ENCODE results near the gene PPP1R17. TPM values are rescaled to one million over a fixed set of nuclear protein-coding genes. Genes with fewer than 3 reads are reported as not detected.

The PPP1R17 gene
- total and polyA plus RNA-seq, 4 experiments from 2014 or later = not detected

DNA sequence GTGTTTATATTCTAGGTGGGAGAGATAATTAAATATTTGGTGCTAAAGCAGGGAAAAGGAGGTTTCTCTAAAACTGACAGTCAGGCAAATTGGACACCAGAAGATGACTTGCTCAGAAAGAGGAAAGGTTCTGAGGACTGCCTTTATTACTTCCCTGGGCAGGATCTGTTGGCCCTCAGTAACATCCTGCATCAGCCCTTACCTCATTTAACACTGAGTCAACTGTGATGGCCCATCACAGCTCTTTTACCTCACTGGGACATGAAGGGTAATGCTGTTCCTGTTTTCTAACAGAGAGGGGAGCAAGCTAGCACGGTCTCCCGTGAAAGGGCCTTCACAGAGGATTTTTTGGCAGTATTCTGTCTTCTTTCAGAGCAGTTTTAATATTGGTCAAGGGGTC, 12.0 kb downstream of the PPP1R17 start:
- Histone ChIP-seq H3K27ac (ENCODE audit: low read depth, low read length) (no peak overlapping the region), H3K27me3 (ENCODE audit: insufficient read depth, low read length) (no peaks in the 10 kb centered on the region), H3K36me3 (ENCODE audit: insufficient read depth, low read length) (no peaks in the 10 kb centered on the region), H3K4me1 (ENCODE audit: insufficient read depth, low read length) (no peaks in the 10 kb centered on the region), H3K9me3 (ENCODE audit: control insufficient read depth in 1 of 2, low read length in 2 of 2) (no peaks in the 10 kb centered on the region), H3K4me3 (ENCODE audit: low read length in 2 of 2) (no peak overlapping the region)
- Mint-ChIP-seq H3K27me3 (no peaks in the 10 kb centered on the region), H3K4me3 (no peak overlapping the region), H3K27ac (no peak overlapping the region), H3K36me3 (no peaks in the 10 kb centered on the region), H3K4me1 (no peaks in the 10 kb centered on the region), H3K9me3 (peaks cover 0 to 9% (median 2%) of the 10 kb centered on the region in 8 donors)
- DNase-seq = no peak
- ChIA-PET POLR2A (ENCODE audit: partially characterized antibody) (no interaction called here), CTCF (ENCODE audit: partially characterized antibody) (no interaction called here)
- intact Hi-C loops (cut with micrococcal nuclease) = no loop called here

DNA sequence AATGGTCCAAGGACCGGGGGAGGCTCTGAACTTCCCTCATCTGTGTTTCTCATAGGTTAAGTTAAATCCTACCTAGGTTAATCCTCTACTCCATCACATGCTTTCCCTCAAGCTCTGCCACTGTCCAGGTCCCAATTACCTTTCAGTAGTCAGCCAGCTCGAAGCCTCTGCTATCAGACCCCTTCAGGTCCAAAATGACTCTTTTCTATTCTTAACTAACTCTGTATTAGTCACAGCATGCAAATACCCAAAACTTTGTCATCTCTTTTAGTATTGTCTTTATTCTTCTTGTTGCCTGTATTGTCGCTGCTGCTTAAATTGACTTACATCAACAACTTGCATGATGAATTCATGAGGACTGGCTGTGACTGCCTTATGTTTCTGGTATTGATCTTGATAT, 15.3 kb downstream of the PPP1R17 start:
- no peaks in the 10 kb centered on the region for H3K27me3 Mint-ChIP-seq
- no peak overlapping the region for H3K4me3 Mint-ChIP-seq
- H3K27ac Mint-ChIP-seq = no peak overlapping the region

GRCh38 chr7:31705377-31705776, 18.4 kb downstream of the PPP1R17 start:
- Histone ChIP-seq H3K27me3 (ENCODE audit: insufficient read depth, low read length) (no peaks in the 10 kb centered on the region), H3K4me3 (ENCODE audit: low read length in 2 of 2) (no peak overlapping the region), H3K9me3 (ENCODE audit: control insufficient read depth in 1 of 2, low read length in 2 of 2) (no peaks in the 10 kb centered on the region), H3K27ac (ENCODE audit: low read depth, low read length) (no peak overlapping the region), H3K36me3 (ENCODE audit: insufficient read depth, low read length) (no peaks in the 10 kb centered on the region), H3K4me1 (ENCODE audit: insufficient read depth, low read length) (no peaks in the 10 kb centered on the region)
- no peak for DNase-seq
- Mint-ChIP-seq H3K4me3 (no peak overlapping the region), H3K27me3 (no peaks in the 10 kb centered on the region), H3K27ac (no peak overlapping the region), H3K4me1 (no peaks in the 10 kb centered on the region), H3K36me3 (no peaks in the 10 kb centered on the region), H3K9me3 (peaks cover 0 to 4% (median 2%) of the 10 kb centered on the region in 8 donors)
- ChIA-PET CTCF (ENCODE audit: partially characterized antibody) (no interaction called here), POLR2A (ENCODE audit: partially characterized antibody) (no interaction called here)
- intact Hi-C loops (cut with micrococcal nuclease) = no loop called here

More for the DNA sequence above, 15.3 kb downstream of the PPP1R17 start:
- intact Hi-C loops (cut with micrococcal nuclease) = no loop called here
- POLR2A ChIA-PET (ENCODE audit: partially characterized antibody) = no interaction called here
- no peaks in the 10 kb centered on the region for H3K36me3 ChIP-seq (ENCODE audit: insufficient read depth, low read length)
- H3K9me3 Mint-ChIP-seq = peaks cover 0 to 6% (median 3%) of the 10 kb centered on the region in 8 donors
- H3K4me1 Mint-ChIP-seq = no peaks in the 10 kb centered on the region
- no peaks in the 10 kb centered on the region for H3K9me3 ChIP-seq (ENCODE audit: control insufficient read depth in 1 of 2, low read length in 2 of 2)
- CTCF ChIA-PET (ENCODE audit: partially characterized antibody) = no interaction called here
- no peak overlapping the region for H3K4me3 ChIP-seq (ENCODE audit: low read length in 2 of 2)
- no peaks in the 10 kb centered on the region for H3K27me3 ChIP-seq (ENCODE audit: insufficient read depth, low read length)
- no peak for DNase-seq
- H3K4me1 ChIP-seq (ENCODE audit: insufficient read depth, low read length) = no peaks in the 10 kb centered on the region
- no peaks in the 10 kb centered on the region for H3K36me3 Mint-ChIP-seq
- no peak overlapping the region for H3K27ac ChIP-seq (ENCODE audit: low read depth, low read length)

GRCh38 chr7:31707089-31707488, 20.1 kb downstream of the PPP1R17 start:
- H3K27ac Mint-ChIP-seq = no peak overlapping the region
- ChIA-PET CTCF (ENCODE audit: partially characterized antibody) (no interaction called here), POLR2A (ENCODE audit: partially characterized antibody) (no interaction called here)
- Histone ChIP-seq H3K27me3 (ENCODE audit: insufficient read depth, low read length) (no peaks in the 10 kb centered on the region), H3K4me1 (ENCODE audit: insufficient read depth, low read length) (no peaks in the 10 kb centered on the region), H3K36me3 (ENCODE audit: insufficient read depth, low read length) (no peaks in the 10 kb centered on the region), H3K4me3 (ENCODE audit: low read length in 2 of 2) (no peak overlapping the region), H3K9me3 (ENCODE audit: control insufficient read depth in 1 of 2, low read length in 2 of 2) (no peaks in the 10 kb centered on the region), H3K27ac (ENCODE audit: low read depth, low read length) (no peak overlapping the region)
- intact Hi-C loops (cut with micrococcal nuclease) = no loop called here
- H3K9me3 Mint-ChIP-seq = peaks cover 0 to 8% (median 1%) of the 10 kb centered on the region in 8 donors
- no peaks in the 10 kb centered on the region for H3K4me1 Mint-ChIP-seq
- H3K4me3 Mint-ChIP-seq = no peak overlapping the region
- H3K36me3 Mint-ChIP-seq = no peaks in the 10 kb centered on the region
- no peak for DNase-seq
- no peaks in the 10 kb centered on the region for H3K27me3 Mint-ChIP-seq

GRCh38 chr7:31710171-31710570, 23.2 kb downstream of the PPP1R17 start:
- H3K4me1 ChIP-seq (ENCODE audit: insufficient read depth, low read length) = no peaks in the 10 kb centered on the region
- H3K27ac Mint-ChIP-seq = no peak overlapping the region
- peaks cover 0 to 21% (median 5%) of the 10 kb centered on the region in 8 donors for H3K9me3 Mint-ChIP-seq
- ChIA-PET POLR2A (ENCODE audit: partially characterized antibody) (no interaction called here), CTCF (ENCODE audit: partially characterized antibody) (no interaction called here)
- no peaks in the 10 kb centered on the region for H3K27me3 ChIP-seq (ENCODE audit: insufficient read depth, low read length)
- H3K36me3 Mint-ChIP-seq = no peaks in the 10 kb centered on the region
- no peaks in the 10 kb centered on the region for H3K9me3 ChIP-seq (ENCODE audit: control insufficient read depth in 1 of 2, low read length in 2 of 2)
- no peak overlapping the region for H3K4me3 Mint-ChIP-seq
- DNase-seq = no peak
- H3K4me1 Mint-ChIP-seq = no peaks in the 10 kb centered on the region
- intact Hi-C loops (cut with micrococcal nuclease) = no loop called here
- H3K4me3 ChIP-seq (ENCODE audit: low read length in 2 of 2) = no peak overlapping the region
- H3K27ac ChIP-seq (ENCODE audit: low read depth, low read length) = no peak overlapping the region
- no peaks in the 10 kb centered on the region for H3K36me3 ChIP-seq (ENCODE audit: insufficient read depth, low read length)
- no peaks in the 10 kb centered on the region for H3K27me3 Mint-ChIP-seq

DNA sequence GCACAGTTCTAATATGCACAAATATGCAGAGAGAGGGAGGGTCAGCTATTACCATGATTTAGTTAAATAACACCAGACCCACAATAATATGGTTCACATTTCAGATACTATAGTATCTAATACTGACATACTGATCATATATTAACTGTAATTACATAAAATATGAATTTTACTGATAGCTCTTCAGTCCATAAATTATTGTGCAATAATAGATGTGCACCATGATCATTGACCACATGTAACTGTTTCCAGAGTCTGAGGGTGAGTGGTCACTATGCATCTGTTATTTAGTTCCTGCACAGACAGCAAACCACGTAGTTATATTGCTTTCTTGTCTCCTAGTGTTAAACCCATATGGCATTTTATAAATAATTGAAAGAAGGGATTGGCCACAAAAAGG, 29.3 kb downstream of the PPP1R17 start:
- ChIA-PET CTCF (ENCODE audit: partially characterized antibody) (no interaction called here), POLR2A (ENCODE audit: partially characterized antibody) (no interaction called here)
- Histone ChIP-seq H3K4me3 (ENCODE audit: low read length in 2 of 2) (no peak overlapping the region), H3K36me3 (ENCODE audit: insufficient read depth, low read length) (no peaks in the 10 kb centered on the region), H3K27ac (ENCODE audit: low read depth, low read length) (no peak overlapping the region), H3K27me3 (ENCODE audit: insufficient read depth, low read length) (no peaks in the 10 kb centered on the region), H3K9me3 (ENCODE audit: control insufficient read depth in 1 of 2, low read length in 2 of 2) (no peaks in the 10 kb centered on the region), H3K4me1 (ENCODE audit: insufficient read depth, low read length) (no peaks in the 10 kb centered on the region)
- no peak for DNase-seq
- Mint-ChIP-seq H3K36me3 (no peaks in the 10 kb centered on the region), H3K9me3 (peaks cover 0 to 28% (median 7%) of the 10 kb centered on the region in 8 donors), H3K27ac (no peak overlapping the region), H3K4me3 (no peak overlapping the region), H3K4me1 (no peaks in the 10 kb centered on the region), H3K27me3 (no peaks in the 10 kb centered on the region)
- intact Hi-C loops (cut with micrococcal nuclease) = no loop called here

DNA sequence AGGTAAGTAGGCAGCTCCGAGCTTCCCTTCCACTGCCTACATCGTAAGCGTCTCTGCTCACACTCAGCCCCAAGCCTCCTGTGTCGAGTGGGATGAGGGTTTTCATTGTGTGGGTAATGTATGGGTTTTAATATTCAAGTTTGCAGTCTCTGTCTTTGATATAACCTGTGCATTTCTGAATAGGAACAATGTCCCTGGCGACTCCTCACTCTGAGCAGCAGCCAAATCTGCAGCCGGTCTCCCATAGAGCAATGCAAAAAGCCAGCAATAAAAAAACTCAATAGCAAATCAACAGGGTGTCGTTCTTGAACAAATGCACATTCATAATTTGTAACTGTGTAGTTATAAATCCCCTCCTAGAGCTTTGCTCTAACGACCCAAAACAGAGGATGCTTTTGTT, 33.4 kb downstream of the PPP1R17 start:
- POLR2A ChIA-PET (ENCODE audit: partially characterized antibody) = no interaction called here
- Mint-ChIP-seq H3K4me3 (no peak overlapping the region), H3K27me3 (no peaks in the 10 kb centered on the region), H3K36me3 (no peaks in the 10 kb centered on the region), H3K4me1 (no peaks in the 10 kb centered on the region), H3K9me3 (peaks cover 0 to 7% (median 1%) of the 10 kb centered on the region in 8 donors), H3K27ac (no peak overlapping the region)
- intact Hi-C loops (cut with micrococcal nuclease) = no loop called here
- no peak for DNase-seq
- no peaks in the 10 kb centered on the region for H3K9me3 ChIP-seq (ENCODE audit: control insufficient read depth in 1 of 2, low read length in 2 of 2)
- H3K36me3 ChIP-seq (ENCODE audit: insufficient read depth, low read length) = no peaks in the 10 kb centered on the region
- H3K4me3 ChIP-seq (ENCODE audit: low read length in 2 of 2) = no peak overlapping the region
- no peak overlapping the region for H3K27ac ChIP-seq (ENCODE audit: low read depth, low read length)
- CTCF ChIA-PET (ENCODE audit: partially characterized antibody) = no interaction called here
- H3K4me1 ChIP-seq (ENCODE audit: insufficient read depth, low read length) = no peaks in the 10 kb centered on the region
- no peaks in the 10 kb centered on the region for H3K27me3 ChIP-seq (ENCODE audit: insufficient read depth, low read length)

GRCh38 chr7:31724696-31725095, 37.7 kb downstream of the PPP1R17 start:
- CTCF ChIA-PET (ENCODE audit: partially characterized antibody) = no interaction called here
- POLR2A ChIA-PET (ENCODE audit: partially characterized antibody) = no interaction called here
- Mint-ChIP-seq H3K36me3 (no peaks in the 10 kb centered on the region), H3K4me3 (no peak overlapping the region), H3K9me3 (peaks cover 0 to 10% (median 0%) of the 10 kb centered on the region in 8 donors), H3K4me1 (no peaks in the 10 kb centered on the region), H3K27me3 (no peaks in the 10 kb centered on the region), H3K27ac (no peak overlapping the region)
- no peaks in the 10 kb centered on the region for H3K36me3 ChIP-seq (ENCODE audit: insufficient read depth, low read length)
- no peak overlapping the region for H3K4me3 ChIP-seq (ENCODE audit: low read length in 2 of 2)
- no peak overlapping the region for H3K27ac ChIP-seq (ENCODE audit: low read depth, low read length)
- intact Hi-C loops (cut with micrococcal nuclease) = no loop called here
- no peaks in the 10 kb centered on the region for H3K9me3 ChIP-seq (ENCODE audit: control insufficient read depth in 1 of 2, low read length in 2 of 2)
- H3K27me3 ChIP-seq (ENCODE audit: insufficient read depth, low read length) = no peaks in the 10 kb centered on the region
- no peaks in the 10 kb centered on the region for H3K4me1 ChIP-seq (ENCODE audit: insufficient read depth, low read length)
- no peak for DNase-seq

All from CD4-positive, alpha-beta memory T cell (primary cell).